Measurements from ENCODE around the gene NATD1.

NATD1 gene

DNA sequence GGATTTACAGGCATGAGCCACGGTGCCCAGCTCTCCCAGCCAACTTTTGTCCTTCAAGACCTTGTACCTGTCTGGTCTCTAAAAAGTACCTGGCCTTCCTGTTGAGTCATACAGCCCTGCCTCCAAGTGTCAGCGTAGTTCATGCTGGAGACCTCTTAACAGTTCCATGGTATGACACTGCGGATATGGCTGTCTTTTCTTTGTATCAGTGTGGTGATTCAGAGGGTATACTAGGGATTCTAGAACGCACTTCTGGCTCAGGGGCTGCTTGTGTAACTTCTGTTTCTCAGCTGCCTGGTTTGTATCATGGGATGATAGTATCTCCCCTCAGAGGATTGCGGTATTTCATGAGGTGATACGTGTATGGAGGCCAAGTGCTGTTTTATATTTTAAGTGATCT, 37.3 kb downstream of the NATD1 start:
- peaks cover 5% of the 10 kb centered on the region; the same call in 1 of the 2 replicates for H4K20me1 ChIP-seq (ENCODE audit: insufficient read depth, low read length)
- H3K27me3 ChIP-seq (ENCODE audit: low read depth, low read length): no peaks in the 10 kb centered on the region
- no peak overlapping the region for H3K27ac ChIP-seq (ENCODE audit: low read length)
- H3K4me2 ChIP-seq (ENCODE audit: low read length): no peak overlapping the region
- peaks cover 46% of the 10 kb centered on the region for H3K79me2 ChIP-seq (ENCODE audit: low read length)
- no peaks in the 10 kb centered on the region for H3K9me3 ChIP-seq (ENCODE audit: insufficient read depth, low read length)
- H3K4me1 ChIP-seq (ENCODE audit: low read length): peaks cover 10% of the 10 kb centered on the region
- H3K4me3 ChIP-seq (ENCODE audit: low read length): no peak overlapping the region
- H2AFZ ChIP-seq (ENCODE audit: low read depth, low read length): no peak overlapping the region
- TF ChIP-seq EZH2phosphoT487 (IDR thresholded peaks at IDR 0.05; ENCODE audit: low read depth): no peak
- TF ChIP-seq, protein P1, sequence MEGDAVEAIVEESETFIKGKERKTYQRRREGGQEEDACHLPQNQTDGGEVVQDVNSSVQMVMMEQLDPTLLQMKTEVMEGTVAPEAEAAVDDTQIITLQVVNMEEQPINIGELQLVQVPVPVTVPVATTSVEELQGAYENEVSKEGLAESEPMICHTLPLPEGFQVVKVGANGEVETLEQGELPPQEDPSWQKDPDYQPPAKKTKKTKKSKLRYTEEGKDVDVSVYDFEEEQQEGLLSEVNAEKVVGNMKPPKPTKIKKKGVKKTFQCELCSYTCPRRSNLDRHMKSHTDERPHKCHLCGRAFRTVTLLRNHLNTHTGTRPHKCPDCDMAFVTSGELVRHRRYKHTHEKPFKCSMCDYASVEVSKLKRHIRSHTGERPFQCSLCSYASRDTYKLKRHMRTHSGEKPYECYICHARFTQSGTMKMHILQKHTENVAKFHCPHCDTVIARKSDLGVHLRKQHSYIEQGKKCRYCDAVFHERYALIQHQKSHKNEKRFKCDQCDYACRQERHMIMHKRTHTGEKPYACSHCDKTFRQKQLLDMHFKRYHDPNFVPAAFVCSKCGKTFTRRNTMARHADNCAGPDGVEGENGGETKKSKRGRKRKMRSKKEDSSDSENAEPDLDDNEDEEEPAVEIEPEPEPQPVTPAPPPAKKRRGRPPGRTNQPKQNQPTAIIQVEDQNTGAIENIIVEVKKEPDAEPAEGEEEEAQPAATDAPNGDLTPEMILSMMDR (IDR thresholded peaks at IDR 0.05; ENCODE audit: low read depth, low read length): no peak
- no peaks in the 10 kb centered on the region for H3K36me3 ChIP-seq (replicated peaks; ENCODE audit: low read depth, low read length)
- no peak overlapping the region for H3K9ac ChIP-seq (ENCODE audit: low read length)

DNA sequence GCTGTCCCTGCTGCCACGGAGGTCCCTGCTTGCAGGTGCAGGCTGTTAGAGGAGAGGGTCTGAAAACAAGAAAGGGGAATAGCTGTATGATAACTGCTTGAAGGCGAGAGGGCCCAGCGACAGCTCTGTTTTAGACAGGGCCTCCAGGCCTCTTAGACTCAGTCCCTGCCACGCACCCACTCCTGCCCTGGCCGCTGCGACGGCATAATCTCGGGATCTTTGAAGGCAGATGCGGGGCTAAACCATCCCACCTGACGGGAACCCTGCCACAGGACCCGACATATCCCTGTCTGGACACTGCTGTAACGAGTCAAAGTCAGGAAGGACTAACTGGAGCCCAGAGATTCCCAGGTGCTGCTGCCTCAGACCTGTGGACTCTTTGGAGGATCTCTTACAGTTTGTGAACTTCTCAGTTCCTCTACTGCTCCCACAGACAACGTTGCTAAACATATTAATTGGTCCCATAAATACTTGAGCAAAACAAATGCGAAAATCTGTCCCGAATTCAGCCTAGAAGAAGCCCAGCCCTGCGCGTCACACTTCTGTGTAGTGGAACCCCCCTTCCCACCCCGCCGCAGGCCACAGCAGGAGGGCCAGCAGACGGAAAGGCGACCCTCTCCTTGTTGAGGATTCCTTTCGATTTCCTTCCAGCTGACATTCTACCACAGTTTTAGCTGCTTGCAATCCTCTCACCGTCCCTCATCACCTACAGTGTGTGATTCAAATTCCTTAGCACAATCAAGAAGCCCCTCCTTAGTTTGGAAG, 38.3 kb downstream of the NATD1 start:
- Histone ChIP-seq H3K4me1 (ENCODE audit: low read length) (peaks cover 10% of the 10 kb centered on the region), H4K20me1 (ENCODE audit: insufficient read depth, low read length) (peaks cover 5% of the 10 kb centered on the region; the same call in 1 of the 2 replicates), H3K27ac (ENCODE audit: low read length) (peak overlapping the region; percentile 53), H3K9ac (ENCODE audit: low read length) (peak overlapping the region; percentile 66), H2AFZ (ENCODE audit: low read depth, low read length) (no peak overlapping the region), H3K4me3 (ENCODE audit: low read length) (peak overlapping the region; percentile 91), H3K36me3 (replicated peaks; ENCODE audit: low read depth, low read length) (no peaks in the 10 kb centered on the region), H3K4me2 (ENCODE audit: low read length) (peak overlapping the region; percentile 74), H3K79me2 (ENCODE audit: low read length) (peaks cover 56% of the 10 kb centered on the region), H3K9me3 (ENCODE audit: insufficient read depth, low read length) (no peaks in the 10 kb centered on the region), H3K27me3 (ENCODE audit: low read depth, low read length) (no peaks in the 10 kb centered on the region)
- no peak for TF ChIP-seq EZH2phosphoT487 (IDR thresholded peaks at IDR 0.05; ENCODE audit: low read depth)
- TF ChIP-seq, protein P1 (IDR thresholded peaks at IDR 0.05; ENCODE audit: low read depth, low read length): no peak

DNA sequence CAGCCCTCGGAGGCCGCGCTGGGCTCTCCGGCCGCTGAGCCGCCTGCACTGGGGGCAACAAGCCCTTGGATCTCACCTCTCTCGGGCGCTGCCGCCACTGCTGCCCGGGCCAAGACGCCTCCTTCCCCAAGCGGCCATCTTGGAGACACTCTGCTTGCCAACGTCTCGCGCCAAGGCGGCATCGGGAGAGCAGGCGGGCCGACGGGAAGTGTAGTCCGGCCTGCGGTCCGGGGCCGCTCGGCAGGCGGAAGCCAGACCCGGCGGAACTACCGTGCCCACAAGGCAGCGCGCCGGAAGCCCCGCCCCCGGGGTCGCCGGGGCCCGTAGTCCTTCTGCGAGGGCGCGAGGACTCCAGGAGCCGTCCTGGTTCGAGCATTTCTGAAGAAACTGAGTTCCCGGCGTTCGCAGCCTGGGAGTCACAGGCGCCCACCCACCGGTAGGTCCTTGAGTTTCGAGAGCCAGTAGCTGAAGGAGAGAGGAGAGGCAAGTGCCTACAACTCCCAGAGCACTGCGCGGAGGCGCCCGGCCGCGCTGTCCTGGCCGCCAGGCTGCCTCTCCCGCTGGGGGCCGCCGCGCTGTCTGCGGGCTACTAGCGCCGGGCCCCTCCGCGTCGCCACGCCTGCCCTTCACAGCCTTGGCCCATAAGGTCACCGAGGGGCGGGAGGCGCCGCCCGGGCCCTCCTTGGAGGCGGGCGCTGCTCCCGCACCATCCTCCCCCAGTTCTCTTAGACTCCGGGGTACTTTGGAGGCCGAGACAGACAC, 39.0 kb downstream of the NATD1 start, which contains the start of gene TMEM11:
Gene TMEM11, minus strand, starts transcription at position 147 of the 762 bp plus-strand sequence. Its CDS starts 9 bp downstream, at position 138.
- no peaks in the 10 kb centered on the region for H3K36me3 ChIP-seq (replicated peaks; ENCODE audit: low read depth, low read length)
- H3K27ac ChIP-seq (ENCODE audit: low read length): peak within 1 kb of the TSS; percentile 53
- H2AFZ ChIP-seq (ENCODE audit: low read depth, low read length): no peak within 1 kb of the TSS
- H3K9me3 ChIP-seq (ENCODE audit: insufficient read depth, low read length): no peaks in the 10 kb centered on the region
- peaks cover 63% of the 10 kb centered on the region for H3K79me2 ChIP-seq (ENCODE audit: low read length)
- H3K4me1 ChIP-seq (ENCODE audit: low read length): peaks cover 10% of the 10 kb centered on the region
- peak within 1 kb of the TSS; percentile 91 for H3K4me3 ChIP-seq (ENCODE audit: low read length)
- H3K4me2 ChIP-seq (ENCODE audit: low read length): peak within 1 kb of the TSS; percentile 74
- peak within 1 kb of the TSS; percentile 87 for H3K9ac ChIP-seq (ENCODE audit: low read length)
- H4K20me1 ChIP-seq (ENCODE audit: insufficient read depth, low read length): peaks cover 5% of the 10 kb centered on the region; the same call in 1 of the 2 replicates
- no peaks in the 10 kb centered on the region for H3K27me3 ChIP-seq (ENCODE audit: low read depth, low read length)
- TF ChIP-seq EZH2phosphoT487 (IDR thresholded peaks at IDR 0.05; ENCODE audit: low read depth): no peak
- TF ChIP-seq, protein P1 (IDR thresholded peaks at IDR 0.05; ENCODE audit: low read depth, low read length): no peak

DNA sequence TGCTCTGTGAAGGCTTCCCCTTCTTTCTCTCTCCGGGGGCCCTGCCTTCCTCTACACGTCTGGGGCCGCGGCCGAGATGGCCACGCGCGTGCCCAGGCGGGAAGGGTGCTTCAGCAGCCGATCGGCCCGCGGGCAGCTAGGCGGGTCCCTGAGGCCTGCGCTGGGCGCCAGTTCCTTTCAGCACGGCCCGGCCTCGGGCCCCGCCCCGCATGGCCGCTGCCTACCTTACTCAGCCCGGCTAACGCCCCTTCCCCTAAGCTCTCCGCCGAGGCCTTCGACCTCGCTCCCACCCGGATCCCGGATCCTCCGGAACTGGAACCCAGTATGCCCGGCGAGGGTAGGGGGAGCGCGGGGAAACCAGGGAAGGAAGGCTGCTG, 39.6 kb downstream of the NATD1 start:
- no peak overlapping the region for H2AFZ ChIP-seq (ENCODE audit: low read depth, low read length)

More for the DNA sequence above, 39.6 kb downstream of the NATD1 start:
- Histone ChIP-seq H3K4me1 (ENCODE audit: low read length) (peaks cover 10% of the 10 kb centered on the region), H3K27ac (ENCODE audit: low read length) (peak overlapping the region; percentile 53), H3K9me3 (ENCODE audit: insufficient read depth, low read length) (no peaks in the 10 kb centered on the region), H3K27me3 (ENCODE audit: low read depth, low read length) (no peaks in the 10 kb centered on the region), H4K20me1 (ENCODE audit: insufficient read depth, low read length) (peaks cover 5% of the 10 kb centered on the region; the same call in 1 of the 2 replicates), H3K4me3 (ENCODE audit: low read length) (peak overlapping the region; percentile 91), H3K4me2 (ENCODE audit: low read length) (peak overlapping the region; percentile 72), H3K79me2 (ENCODE audit: low read length) (peaks cover 69% of the 10 kb centered on the region), H3K9ac (ENCODE audit: low read length) (peak overlapping the region; percentile 87), H3K36me3 (replicated peaks; ENCODE audit: low read depth, low read length) (no peaks in the 10 kb centered on the region)
- TF ChIP-seq, protein P1 (IDR thresholded peaks at IDR 0.05; ENCODE audit: low read depth, low read length): no peak
- TF ChIP-seq EZH2phosphoT487 (IDR thresholded peaks at IDR 0.05; ENCODE audit: low read depth): no peak
